GM12872 (cell line): ENCODE results near the gene TNIK.

Experiments
- CTCF ChIP-seq: IDR thresholded peaks from 3 replicates; pipeline ENCODE4 v1.5.1; 2011; ENCODE audit warnings: low read depth, mild to moderate bottlenecking, low read length, moderate library complexity; ENCODE audit not compliant: insufficient read depth

The TNIK gene

DNA sequence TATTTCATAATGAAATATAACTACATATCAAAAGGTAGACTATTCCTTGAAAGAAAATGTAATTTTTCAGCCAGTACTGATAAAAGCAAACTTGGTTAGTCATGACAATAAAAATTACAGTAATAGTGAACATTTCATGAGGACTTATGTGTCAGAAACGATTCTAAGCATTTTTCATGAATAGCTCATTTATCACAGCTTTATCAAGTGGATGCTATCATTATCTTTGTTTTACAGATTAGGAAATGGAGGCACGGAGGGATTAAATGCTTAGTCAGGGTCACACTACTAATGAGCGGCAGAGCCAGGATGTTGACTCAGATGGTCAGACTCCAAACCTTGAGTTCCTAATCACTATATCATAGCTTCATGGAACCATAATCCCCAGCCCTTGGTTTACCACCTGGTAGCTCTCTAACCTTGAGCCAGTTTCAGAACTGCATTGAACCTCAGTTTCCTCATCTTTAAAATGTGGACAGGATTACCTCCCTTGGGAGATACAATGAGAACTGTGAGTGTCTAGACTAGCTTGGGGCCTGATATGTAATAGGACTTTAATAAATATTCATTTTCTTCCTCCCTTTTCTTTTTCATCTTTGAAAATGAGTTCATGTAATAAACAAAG, 85.4 kb downstream of the TNIK start:
- no peak for TF ChIP-seq CTCF

GRCh38 chr3:171374260-171374659, 85.9 kb downstream of the TNIK start:
- no peak for TF ChIP-seq CTCF

DNA sequence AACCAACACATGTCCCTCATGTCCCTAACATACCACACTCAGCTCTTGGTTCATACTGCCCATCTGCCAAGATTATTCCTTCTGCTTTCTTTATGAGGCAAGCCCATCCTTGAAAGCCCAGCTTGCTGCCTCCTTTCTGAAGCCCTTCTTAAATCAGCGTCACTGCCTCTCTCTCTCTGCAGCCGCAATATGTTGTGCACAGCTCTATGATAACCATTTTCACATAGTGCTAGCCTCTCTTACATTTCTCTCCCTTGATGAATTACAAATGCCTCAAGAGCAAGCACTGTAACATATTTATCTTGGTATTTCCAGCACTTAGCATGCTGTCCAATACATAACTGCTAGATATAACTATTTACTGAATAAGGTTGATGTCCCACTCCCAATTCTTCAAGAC, 86.5 kb downstream of the TNIK start:
- TF ChIP-seq CTCF, result no peak

- no peak for TF ChIP-seq CTCF
Measured at GRCh38 chr3:171372694-171373093, 87.5 kb downstream of the TNIK start.

DNA sequence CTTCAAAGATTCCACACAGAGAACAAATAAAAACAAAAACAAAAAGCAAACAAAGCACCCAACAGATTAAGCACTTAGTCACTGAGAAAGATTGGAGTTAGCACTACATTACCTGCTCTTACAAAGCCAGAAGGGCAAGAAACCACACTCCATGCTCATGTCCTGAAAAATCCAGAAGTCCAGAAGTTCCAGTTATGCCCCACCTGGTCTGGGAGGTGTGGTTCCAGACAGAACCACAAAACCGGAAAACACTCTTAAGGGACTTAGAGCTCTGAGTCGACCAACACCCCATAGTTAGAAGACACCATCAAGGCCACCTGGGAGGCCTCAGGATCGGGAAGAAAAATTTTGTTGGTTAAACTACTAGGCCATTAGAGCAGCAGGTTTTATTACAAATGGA, 88.9 kb downstream of the TNIK start:
- TF ChIP-seq CTCF, result no peak

GRCh38 chr3:171369156-171369555, 91.0 kb downstream of the TNIK start:
- no peak for TF ChIP-seq CTCF

DNA sequence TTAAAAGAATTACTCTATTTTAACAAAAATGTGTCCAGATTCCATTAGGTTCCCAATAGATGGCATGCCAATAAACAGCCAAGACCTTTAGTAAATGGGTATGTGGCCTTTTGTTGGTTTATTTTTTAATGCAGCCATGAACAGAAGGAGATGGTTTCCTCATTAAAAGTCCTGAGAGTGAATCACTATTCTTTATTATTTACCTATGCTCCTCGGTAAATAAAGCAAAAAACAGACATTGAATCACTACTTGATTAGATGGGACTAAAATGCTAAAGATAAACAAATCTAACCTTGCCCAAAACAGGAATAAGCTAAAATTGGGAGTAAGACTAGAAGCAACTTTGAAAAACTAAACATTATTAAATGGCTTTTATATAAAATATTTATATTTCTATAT, 94.2 kb downstream of the TNIK start:
- no peak for TF ChIP-seq CTCF
